ENCODE measurements around the gene MAN1A1. TPM values are rescaled to one million over a fixed set of nuclear protein-coding genes. Genes with fewer than 3 reads are reported as not detected.

The MAN1A1 gene
- total RNA-seq, 2 experiments from 2014 or later: 34.8 to 38.4 TPM

- no peak for ATAC-seq
- DNase-seq: no peak
- no peak overlapping the region for H3K4me3 Mint-ChIP-seq
- H3K4me1 Mint-ChIP-seq: peaks cover 66% of the 10 kb centered on the region
- H3K36me3 Mint-ChIP-seq: peaks cover 41% of the 10 kb centered on the region
- no peaks in the 10 kb centered on the region for H3K27me3 Mint-ChIP-seq
- no peak overlapping the region for H3K27ac Mint-ChIP-seq
- CTCF ChIA-PET: interaction anchor here (0.6 to 1.0 kb wide), 2 partner anchors 15 to 345 kb away, joined by 3 to 4 read pairs; no protein-coding TSS in a partner anchor
- H3K9me3 Mint-ChIP-seq (ENCODE audit: low read depth): no peaks in the 10 kb centered on the region
These were observed 20.4 kb downstream of the MAN1A1 start for GRCh38 chr6:119328892-119329793.

DNA sequence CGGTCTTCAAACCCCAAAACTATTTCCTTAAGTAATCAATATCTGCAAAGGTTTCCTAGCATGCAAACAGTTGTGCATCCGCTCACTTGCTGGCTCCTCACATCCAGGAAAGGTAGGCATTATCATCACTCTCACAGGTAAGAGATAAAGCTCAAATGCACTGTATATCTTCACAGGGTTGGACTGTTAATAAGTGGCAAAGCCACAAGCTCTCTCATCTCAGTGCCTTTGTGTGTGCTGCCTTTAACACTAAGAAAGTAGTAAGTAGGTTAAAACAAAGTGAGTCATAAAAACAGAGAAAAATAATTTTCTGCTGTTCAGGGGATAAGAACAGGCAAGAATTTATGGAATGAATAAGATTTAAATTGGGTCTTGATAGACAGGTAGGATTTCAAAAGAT lies 21.3 kb downstream of the MAN1A1 start:
- Mint-ChIP-seq H3K9me3 (ENCODE audit: low read depth) (no peaks in the 10 kb centered on the region), H3K27me3 (no peaks in the 10 kb centered on the region), H3K4me3 (no peak overlapping the region), H3K27ac (no peak overlapping the region), H3K36me3 (peaks cover 44% of the 10 kb centered on the region), H3K4me1 (peaks cover 65% of the 10 kb centered on the region)
- ATAC-seq (no peak), DNase-seq (no peak)
- CTCF ChIA-PET: no interaction called here

DNA sequence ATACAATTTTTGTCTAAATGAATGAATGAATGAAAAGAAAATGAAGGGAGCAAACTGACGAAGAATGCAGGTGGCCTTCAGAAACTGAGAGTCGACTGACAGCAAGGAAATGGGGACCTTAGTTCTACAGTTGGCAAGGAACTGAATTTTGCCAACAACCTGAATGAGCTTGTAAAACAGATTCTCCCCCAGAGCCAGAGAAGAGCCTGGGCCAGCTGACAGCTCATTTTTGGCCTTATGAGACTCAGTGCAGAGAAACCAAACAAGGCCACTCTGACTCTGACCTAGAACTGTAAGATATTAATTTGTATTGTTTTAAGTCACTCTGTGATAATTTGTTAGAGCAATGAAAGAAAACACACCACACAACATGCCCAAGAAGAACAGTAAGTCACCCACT lies 21.8 kb downstream of the MAN1A1 start:
- Mint-ChIP-seq H3K27me3 (no peaks in the 10 kb centered on the region), H3K36me3 (peaks cover 44% of the 10 kb centered on the region), H3K9me3 (ENCODE audit: low read depth) (no peaks in the 10 kb centered on the region), H3K27ac (no peak overlapping the region), H3K4me3 (no peak overlapping the region), H3K4me1 (peaks cover 65% of the 10 kb centered on the region)
- ATAC-seq: no peak
- DNase-seq: no peak
- CTCF ChIA-PET: interaction anchor here (0.7 to 1.5 kb wide), 3 partner anchors 13 to 198 kb away, joined by 3 to 4 read pairs (median 4); no protein-coding TSS in a partner anchor

DNA sequence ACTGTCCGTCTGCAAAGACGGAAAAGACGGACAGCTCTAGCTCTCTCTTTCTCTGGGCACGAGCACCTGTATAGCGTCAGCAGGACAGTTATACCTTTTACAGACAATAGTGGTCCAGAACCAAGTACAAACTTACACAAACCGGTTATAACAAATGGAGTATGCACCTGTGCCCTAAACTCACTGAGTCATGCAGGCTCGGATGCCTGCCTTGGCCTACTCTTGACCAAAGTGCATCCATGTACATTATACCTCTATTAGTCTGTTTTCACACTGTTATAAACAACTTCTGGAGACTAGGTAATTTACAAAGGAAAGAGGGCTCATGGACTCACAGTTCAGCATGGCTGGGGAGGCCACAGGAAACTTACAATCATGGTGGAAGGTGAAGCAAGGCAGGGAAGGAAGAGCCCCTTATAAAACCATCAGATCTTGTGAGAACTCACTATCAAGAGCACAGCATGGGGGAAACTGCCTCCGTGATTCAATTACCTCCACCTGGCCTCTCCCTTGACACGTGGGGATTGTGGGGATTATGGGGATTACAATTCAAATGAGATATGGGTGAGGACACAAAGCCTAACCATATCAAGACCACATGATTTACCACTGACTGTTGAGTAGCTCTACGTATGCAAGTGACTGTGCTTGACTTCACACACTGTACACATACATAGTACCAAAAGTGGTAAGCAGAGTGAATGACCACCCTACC lies 23.1 kb downstream of the MAN1A1 start:
- Mint-ChIP-seq H3K27me3 (no peaks in the 10 kb centered on the region), H3K9me3 (ENCODE audit: low read depth) (no peaks in the 10 kb centered on the region), H3K4me3 (no peak overlapping the region), H3K27ac (no peak overlapping the region), H3K36me3 (peaks cover 48% of the 10 kb centered on the region), H3K4me1 (peaks cover 65% of the 10 kb centered on the region)
- no peak for DNase-seq
- CTCF ChIA-PET: interaction anchor here (1.0 to 1.5 kb wide), 2 partner anchors 18 to 197 kb away, joined by 3 to 4 read pairs; no protein-coding TSS in a partner anchor
- ATAC-seq: no peak

DNA sequence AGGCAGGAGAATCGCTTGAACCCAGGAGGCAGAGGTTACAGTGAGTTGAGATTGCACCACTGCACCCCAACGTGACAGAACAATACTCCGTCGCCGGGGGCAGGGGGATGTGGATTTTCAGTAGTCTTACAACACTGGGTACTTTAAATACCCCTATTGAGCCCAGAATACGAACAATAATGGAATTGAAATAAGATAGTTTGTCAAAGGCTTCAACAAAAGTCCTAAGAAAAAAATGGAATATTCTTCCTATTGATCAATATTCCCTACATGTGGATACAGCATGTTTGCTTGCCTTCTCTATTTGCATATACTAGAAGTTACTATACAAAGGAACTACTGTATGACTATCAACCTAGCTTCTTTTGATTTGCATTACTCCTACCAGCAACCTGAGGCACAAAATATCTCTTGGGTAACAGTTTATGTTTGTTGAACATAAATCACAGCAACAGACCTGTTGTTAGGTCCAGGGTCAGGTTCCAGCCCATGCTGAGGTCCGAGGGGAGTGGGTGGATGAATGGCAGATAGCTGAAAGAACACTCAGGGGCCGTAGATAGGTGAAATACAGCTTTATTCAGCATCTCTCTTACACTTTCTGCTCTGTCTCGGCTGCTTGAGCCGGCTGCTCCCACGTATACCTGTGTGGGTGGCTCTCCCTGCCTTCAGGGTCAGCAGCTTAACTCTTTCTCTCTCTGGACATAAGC lies 23.8 kb downstream of the MAN1A1 start:
- H3K9me3 Mint-ChIP-seq (ENCODE audit: low read depth): no peaks in the 10 kb centered on the region
- DNase-seq: no peak
- H3K27me3 Mint-ChIP-seq: no peaks in the 10 kb centered on the region
- H3K36me3 Mint-ChIP-seq: peaks cover 51% of the 10 kb centered on the region
- H3K4me1 Mint-ChIP-seq: peaks cover 66% of the 10 kb centered on the region
- CTCF ChIA-PET: interaction anchor here (1.0 kb wide), 1 partner anchor 17 kb away, joined by 3 read pairs; no protein-coding TSS in a partner anchor
- no peak for ATAC-seq
- no peak overlapping the region for H3K27ac Mint-ChIP-seq
- H3K4me3 Mint-ChIP-seq: no peak overlapping the region

DNA sequence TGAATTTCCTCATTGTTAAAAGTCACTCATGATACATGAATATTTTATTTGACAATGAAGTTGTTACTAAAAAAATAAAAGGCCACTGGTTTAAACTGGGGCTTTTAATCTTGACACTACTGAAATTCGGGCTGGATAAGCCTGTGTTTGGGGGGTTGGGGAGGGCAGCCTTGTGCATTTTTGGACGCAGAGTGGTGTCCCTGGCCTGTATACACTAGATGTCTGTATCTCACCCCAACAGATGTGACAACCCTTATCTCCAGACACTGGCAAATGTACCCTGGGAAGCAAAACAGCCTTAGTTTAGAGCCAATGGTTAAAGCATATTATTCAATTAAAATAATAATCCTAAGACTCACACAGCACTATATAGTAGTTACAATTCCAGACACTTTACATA lies 24.8 kb downstream of the MAN1A1 start:
- Mint-ChIP-seq H3K27me3 (no peaks in the 10 kb centered on the region), H3K27ac (no peak overlapping the region), H3K4me3 (no peak overlapping the region), H3K9me3 (ENCODE audit: low read depth) (no peaks in the 10 kb centered on the region), H3K4me1 (peaks cover 58% of the 10 kb centered on the region), H3K36me3 (peaks cover 45% of the 10 kb centered on the region)
- CTCF ChIA-PET: interaction anchor here (2.1 kb wide), 1 partner anchor 8 kb away, joined by 7 read pairs; no protein-coding TSS in a partner anchor
- ATAC-seq: no peak
- no peak for DNase-seq

DNA sequence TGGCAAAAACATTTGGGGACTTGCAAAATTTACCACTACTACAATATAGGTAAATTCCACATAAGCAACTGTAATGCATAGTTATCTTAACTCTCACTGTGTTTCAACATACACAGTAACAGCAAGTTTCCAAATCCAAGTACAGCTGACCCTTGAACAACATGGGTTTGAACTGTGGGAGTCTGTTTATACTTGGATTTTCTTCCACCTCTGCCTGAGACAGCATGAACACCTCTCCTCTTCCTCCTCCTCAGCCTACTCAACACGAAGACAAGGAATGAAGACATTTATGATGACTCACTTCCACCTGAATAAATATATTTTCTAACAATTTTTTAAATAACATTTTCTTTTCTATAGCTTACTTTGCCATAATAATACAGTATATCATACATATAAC lies 25.6 kb downstream of the MAN1A1 start:
- CTCF ChIA-PET: interaction anchor here (2.1 to 2.3 kb wide), 2 partner anchors 8 to 10 kb away, joined by 7 read pairs; no protein-coding TSS in a partner anchor
- ATAC-seq (no peak), DNase-seq (no peak)
- Mint-ChIP-seq H3K4me3 (no peak overlapping the region), H3K27me3 (no peaks in the 10 kb centered on the region), H3K36me3 (peaks cover 48% of the 10 kb centered on the region), H3K4me1 (peaks cover 56% of the 10 kb centered on the region), H3K27ac (no peak overlapping the region), H3K9me3 (ENCODE audit: low read depth) (no peaks in the 10 kb centered on the region)

GRCh38 chr6:119323478-119323877 lies 26.1 kb downstream of the MAN1A1 start:
- H3K9me3 Mint-ChIP-seq (ENCODE audit: low read depth): no peaks in the 10 kb centered on the region
- CTCF ChIA-PET: interaction anchor here (2.0 to 2.3 kb wide), 3 partner anchors 9 to 11 kb away, joined by 7 to 8 read pairs (median 7); no protein-coding TSS in a partner anchor
- no peak overlapping the region for H3K4me3 Mint-ChIP-seq
- DNase-seq: no peak
- H3K27me3 Mint-ChIP-seq: no peaks in the 10 kb centered on the region
- peaks cover 56% of the 10 kb centered on the region for H3K4me1 Mint-ChIP-seq
- peaks cover 50% of the 10 kb centered on the region for H3K36me3 Mint-ChIP-seq
- no peak for ATAC-seq
- H3K27ac Mint-ChIP-seq: peak overlapping the region; percentile 79

GRCh38 chr6:119322715-119323350 lies 26.7 kb downstream of the MAN1A1 start:
- peak overlapping the region; percentile 79 for H3K27ac Mint-ChIP-seq
- no peaks in the 10 kb centered on the region for H3K27me3 Mint-ChIP-seq
- ATAC-seq (peak; percentile 87), DNase-seq (peak; percentile 74)
- no peaks in the 10 kb centered on the region for H3K9me3 Mint-ChIP-seq (ENCODE audit: low read depth)
- peaks cover 50% of the 10 kb centered on the region for H3K36me3 Mint-ChIP-seq
- CTCF ChIA-PET: interaction anchor here (0.8 to 2.3 kb wide), 6 partner anchors 9 to 25 kb away, joined by 3 to 8 read pairs (median 6); no protein-coding TSS in a partner anchor
- H3K4me1 Mint-ChIP-seq: peaks cover 55% of the 10 kb centered on the region
- peak overlapping the region; percentile 7 for H3K4me3 Mint-ChIP-seq

DNA sequence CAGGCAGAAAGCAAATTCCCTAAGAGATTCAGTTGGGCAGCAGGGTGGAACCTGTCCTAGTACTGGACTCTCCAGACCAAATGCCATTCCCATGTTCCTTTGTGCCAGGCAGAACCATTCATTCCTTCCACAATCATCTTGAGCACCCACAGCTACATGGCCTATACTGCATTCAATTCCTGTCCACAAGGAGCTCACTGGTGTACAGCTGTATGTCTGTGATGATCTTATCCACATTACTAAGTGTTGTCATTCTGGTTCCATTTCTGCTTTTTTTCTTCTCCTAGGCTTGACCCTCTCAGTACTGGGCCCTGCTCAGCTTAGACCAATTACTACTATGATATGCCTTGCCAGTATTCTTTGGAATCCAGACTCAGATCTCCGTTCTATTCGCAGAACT lies 27.5 kb downstream of the MAN1A1 start:
- no peaks in the 10 kb centered on the region for H3K9me3 Mint-ChIP-seq (ENCODE audit: low read depth)
- H3K27ac Mint-ChIP-seq: peak overlapping the region; percentile 41
- DNase-seq: no peak
- peaks cover 51% of the 10 kb centered on the region for H3K36me3 Mint-ChIP-seq
- H3K4me3 Mint-ChIP-seq: no peak overlapping the region
- CTCF ChIA-PET: interaction anchor here (0.8 to 2.3 kb wide), 5 partner anchors 8 to 26 kb away, joined by 3 to 8 read pairs (median 6); no protein-coding TSS in a partner anchor
- peak; percentile 31 for ATAC-seq
- H3K4me1 Mint-ChIP-seq: peaks cover 57% of the 10 kb centered on the region
- H3K27me3 Mint-ChIP-seq: no peaks in the 10 kb centered on the region

DNA sequence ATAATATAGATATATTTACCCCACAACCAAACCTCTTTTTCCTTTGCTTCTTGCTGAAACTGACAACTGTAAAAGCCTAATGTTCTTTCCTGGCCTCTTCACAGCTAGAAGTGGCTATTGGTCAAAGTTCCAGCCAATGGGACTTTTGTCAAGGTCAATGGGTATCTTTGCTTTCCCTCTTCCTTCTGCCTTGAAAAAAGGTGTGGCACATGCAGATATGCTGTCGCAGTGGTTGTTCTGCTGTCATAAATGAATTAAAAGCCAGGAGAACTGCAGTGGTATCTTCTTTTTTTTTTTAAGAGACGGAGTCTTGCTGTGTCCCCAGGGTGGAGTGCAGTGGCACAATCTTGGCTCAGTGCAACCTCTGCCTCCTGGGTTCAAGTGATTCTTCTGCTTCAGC lies 29.9 kb downstream of the MAN1A1 start:
- DNase-seq: no peak
- no peak overlapping the region for H3K4me3 Mint-ChIP-seq
- H3K27me3 Mint-ChIP-seq: no peaks in the 10 kb centered on the region
- peaks cover 39% of the 10 kb centered on the region for H3K36me3 Mint-ChIP-seq
- H3K27ac Mint-ChIP-seq: no peak overlapping the region
- ATAC-seq: no peak
- CTCF ChIA-PET: interaction anchor here (1.1 kb wide), 1 partner anchor 31 kb away, joined by 4 read pairs; no protein-coding TSS in a partner anchor
- H3K4me1 Mint-ChIP-seq: peaks cover 66% of the 10 kb centered on the region
- no peaks in the 10 kb centered on the region for H3K9me3 Mint-ChIP-seq (ENCODE audit: low read depth)

- no peaks in the 10 kb centered on the region for H3K9me3 Mint-ChIP-seq (ENCODE audit: low read depth)
- no peak for ATAC-seq
- peaks cover 71% of the 10 kb centered on the region for H3K4me1 Mint-ChIP-seq
- no peak overlapping the region for H3K27ac Mint-ChIP-seq
- no peak overlapping the region for H3K4me3 Mint-ChIP-seq
- H3K27me3 Mint-ChIP-seq: no peaks in the 10 kb centered on the region
- H3K36me3 Mint-ChIP-seq: peaks cover 37% of the 10 kb centered on the region
- no peak for DNase-seq
- CTCF ChIA-PET: interaction anchor here (1.1 kb wide), 1 partner anchor 32 kb away, joined by 4 read pairs; no protein-coding TSS in a partner anchor
These were observed 30.8 kb downstream of the MAN1A1 start for GRCh38 chr6:119318730-119319129.
